Femur (tissue), 1 donor: ENCODE measurements around the gene GP1BA.
A peak's percentile ranks its signal among the peaks of the same experiment; 100 is the strongest.
"Not testable (repeated sequence)": the region's sequence is repeated elsewhere in the genome, so short reads cannot be mapped to it uniquely, and the experiment has no call there.

Experiments
- DNase-seq: peaks from one replicate; pipeline ENCODE4 v3.0.0-alpha.2; 2017

Gene GP1BA

DNA sequence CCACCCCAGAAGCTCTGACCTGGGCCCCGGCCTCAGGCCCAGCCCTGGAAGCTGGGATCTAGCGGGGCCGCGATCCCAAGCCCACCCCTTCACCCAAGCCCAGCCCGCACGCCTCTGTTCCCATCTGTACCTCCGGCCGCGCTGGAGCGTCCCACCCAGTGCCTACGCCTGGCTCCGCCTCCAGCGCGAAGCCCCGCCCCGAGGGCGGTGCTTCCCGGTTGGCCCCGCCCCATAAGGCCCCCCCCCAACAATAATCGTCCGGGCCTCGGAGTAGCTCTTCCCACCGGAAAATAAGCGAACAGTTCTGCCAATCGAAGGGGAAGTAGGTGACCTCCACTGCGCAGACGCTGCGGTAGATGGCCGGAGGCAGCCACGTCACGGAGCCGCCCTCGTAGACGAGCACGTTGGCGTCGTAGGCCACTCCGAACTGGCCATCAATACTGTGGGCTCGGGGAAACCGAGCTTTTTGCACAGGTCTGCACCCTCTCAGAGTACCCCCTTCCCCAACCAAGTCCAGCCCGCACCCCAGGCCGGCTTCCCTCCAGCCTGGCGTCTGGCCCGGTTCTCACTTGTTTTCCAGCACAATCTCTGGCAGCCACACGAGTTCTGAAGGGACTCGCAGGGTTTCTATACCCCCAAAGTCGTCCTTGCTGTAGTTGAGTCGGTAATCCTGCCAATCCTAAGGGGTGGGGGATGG lies 30.3 kb upstream of the GP1BA start:
- DNase-seq = peak; percentile 77

- no peak for DNase-seq
These were observed 29.5 kb upstream of the GP1BA start for GRCh38 chr17:4902540-4902939.

DNA sequence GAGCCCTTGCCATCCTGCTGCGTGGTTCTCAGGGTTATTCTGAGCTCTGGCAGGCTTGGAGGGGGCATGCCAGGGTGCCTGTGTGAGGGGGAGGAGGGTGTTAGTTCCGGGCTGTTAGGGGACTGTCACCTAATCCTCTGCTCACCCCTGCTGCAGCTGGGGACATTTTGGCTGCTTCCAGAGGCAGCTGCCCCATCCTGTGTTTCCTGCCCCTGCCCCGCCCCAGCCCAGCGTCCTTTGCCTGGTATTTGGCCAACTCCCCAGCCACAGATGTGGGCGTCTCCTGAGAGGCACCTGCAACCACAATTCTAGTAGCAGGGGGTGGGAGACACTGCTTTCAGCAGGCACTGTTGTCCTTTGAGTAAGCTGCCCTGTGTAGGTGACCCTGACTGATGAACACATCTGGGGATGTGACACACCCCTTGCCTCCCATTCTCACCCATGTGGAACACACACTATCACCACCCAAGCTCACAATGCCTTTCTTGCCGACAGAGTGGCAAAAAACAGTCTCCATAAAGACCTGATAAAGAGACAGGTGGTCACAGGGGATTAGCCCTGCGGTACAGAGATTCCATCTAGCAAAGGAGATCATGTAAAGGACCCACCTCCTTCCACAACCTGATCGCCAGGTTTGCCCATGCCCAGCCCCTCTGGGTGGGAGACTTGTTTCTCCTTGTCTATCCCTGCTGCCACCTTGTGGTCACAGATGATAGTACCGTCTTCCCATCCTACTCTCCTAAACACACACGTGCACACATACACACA lies 28.8 kb upstream of the GP1BA start, which contains the start of gene CHRNE:
Gene CHRNE, minus strand, starts transcription at position 48 of the 768 bp plus-strand sequence. Its CDS starts 35 bp downstream, at position 13.
- peak; percentile 81 for DNase-seq

GRCh38 chr17:4906642-4907041 lies 25.4 kb upstream of the GP1BA start:
- not testable (repeated sequence) for DNase-seq

DNA sequence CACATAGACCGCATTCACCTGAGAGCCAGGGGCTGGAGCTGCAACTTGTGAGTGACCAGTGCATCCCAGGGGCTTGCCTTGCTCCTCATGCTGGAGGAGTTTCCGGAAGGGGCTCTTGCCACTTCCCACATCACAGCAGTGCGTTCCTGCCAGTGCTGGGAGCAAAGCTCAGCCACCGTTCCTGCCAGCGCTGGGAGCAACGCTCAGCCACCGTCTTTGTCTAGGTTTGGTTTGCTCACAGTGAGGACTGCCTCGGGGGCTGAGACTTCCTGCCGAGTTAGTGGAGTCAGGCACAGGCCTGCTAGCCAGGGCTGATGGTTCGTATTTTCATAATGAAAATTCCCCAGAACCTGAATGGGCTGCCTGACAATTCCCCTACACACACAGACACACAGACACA lies 23.8 kb upstream of the GP1BA start:
- peak; percentile 51 for DNase-seq

- peak; percentile 95 for DNase-seq
These were observed 23.2 kb upstream of the GP1BA start for GRCh38 chr17:4908711-4909496.

DNA sequence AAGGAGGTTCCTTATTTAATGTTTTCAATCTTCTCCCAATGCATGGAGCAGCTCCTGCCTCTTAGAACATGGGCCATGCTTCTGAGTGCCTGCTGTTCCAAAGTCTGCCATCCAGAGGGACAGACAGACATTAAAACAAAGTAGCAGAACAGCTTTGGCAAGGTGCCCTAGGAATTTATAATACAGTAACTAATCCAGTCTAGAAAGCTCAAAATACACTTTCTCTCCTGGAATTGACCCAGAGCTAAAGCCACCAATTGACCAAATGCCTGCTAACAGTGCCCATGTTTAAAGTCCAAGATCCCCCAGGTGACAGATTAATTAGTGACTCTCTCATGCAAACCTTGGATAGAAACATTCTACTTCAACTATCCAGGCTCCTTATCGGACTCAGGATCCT lies 18.1 kb upstream of the GP1BA start:
- DNase-seq = no peak

GRCh38 chr17:4914551-4914950 lies 17.5 kb upstream of the GP1BA start:
- not testable (repeated sequence) for DNase-seq

- no peak for DNase-seq
These were observed 12.5 kb upstream of the GP1BA start for GRCh38 chr17:4919511-4920047.

DNA sequence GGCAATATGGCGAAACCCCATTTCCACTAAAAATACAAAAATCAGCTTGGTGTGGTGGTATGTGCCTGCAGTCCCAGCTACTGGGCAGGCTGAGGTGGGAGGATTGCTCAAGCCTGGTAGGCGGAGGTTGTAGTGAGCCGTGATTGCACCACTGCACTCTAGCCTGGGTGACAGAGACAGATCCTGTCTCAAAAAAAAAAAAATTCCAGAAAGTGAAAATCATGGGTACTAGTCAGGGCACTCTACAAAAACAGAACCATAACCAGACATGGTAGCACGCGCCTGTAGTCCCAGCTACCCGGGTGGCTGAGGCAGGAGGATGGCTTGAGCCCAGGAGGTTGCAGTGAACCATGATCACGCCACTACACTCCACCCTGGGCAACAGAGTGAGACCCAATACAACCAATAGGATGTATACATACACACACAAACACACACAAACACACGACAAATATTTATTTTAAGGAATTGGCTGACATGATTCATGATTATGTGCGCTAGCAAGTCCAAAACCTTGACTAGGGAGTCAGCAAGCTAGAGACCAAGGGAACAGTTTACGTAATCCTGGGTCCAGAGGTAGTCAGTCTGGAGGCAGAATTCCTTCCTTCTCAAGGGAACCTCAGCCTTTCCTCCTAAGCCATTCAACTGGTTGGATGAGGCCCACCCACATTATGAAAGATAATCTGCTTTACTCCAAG lies 11.6 kb upstream of the GP1BA start:
- DNase-seq = no peak

GRCh38 chr17:4921320-4921719 lies 10.8 kb upstream of the GP1BA start:
- DNase-seq = no peak

- not testable (repeated sequence) for DNase-seq
These were observed 5.3 kb upstream of the GP1BA start for GRCh38 chr17:4926577-4927335.

- no peak for DNase-seq
These were observed 3.2 kb upstream of the GP1BA start for GRCh38 chr17:4928881-4929280.

DNA sequence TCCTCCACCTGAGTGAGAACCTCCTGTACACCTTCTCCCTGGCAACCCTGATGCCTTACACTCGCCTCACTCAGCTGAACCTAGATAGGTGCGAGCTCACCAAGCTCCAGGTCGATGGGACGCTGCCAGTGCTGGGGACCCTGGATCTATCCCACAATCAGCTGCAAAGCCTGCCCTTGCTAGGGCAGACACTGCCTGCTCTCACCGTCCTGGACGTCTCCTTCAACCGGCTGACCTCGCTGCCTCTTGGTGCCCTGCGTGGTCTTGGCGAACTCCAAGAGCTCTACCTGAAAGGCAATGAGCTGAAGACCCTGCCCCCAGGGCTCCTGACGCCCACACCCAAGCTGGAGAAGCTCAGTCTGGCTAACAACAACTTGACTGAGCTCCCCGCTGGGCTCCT lies 679 bp downstream of the GP1BA start:
- DNase-seq = no peak

DNA sequence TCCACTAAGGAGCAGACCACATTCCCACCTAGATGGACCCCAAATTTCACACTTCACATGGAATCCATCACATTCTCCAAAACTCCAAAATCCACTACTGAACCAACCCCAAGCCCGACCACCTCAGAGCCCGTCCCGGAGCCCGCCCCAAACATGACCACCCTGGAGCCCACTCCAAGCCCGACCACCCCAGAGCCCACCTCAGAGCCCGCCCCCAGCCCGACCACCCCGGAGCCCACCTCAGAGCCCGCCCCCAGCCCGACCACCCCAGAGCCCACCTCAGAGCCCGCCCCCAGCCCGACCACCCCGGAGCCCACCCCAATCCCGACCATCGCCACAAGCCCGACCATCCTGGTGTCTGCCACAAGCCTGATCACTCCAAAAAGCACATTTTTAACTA lies 1.6 kb downstream of the GP1BA start:
- DNase-seq = no peak

GRCh38 chr17:4934173-4934979 lies 2.3 kb downstream of the GP1BA start:
- DNase-seq = peak; percentile 53

- no peak for DNase-seq
These were observed 3.6 kb downstream of the GP1BA start for GRCh38 chr17:4935650-4936049.

DNA sequence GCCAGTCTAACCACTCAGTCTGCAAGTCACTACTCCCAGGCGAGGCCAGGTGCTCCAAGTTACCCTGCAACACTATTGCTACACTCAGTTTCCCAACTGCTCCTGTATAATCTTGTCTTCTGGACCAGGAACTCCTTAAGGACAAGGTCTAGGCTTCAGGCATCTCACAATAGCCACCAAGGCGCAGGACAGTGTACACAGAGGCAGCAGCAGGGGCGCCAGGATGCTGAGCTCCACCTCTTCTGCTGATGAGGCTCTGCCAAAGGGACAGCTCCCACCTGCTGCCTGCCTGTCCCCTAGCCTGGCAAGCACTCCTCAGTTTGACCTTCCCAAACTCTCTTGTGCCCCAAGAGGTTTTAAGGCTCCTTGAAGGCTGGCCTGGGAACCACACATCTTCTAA lies 4.4 kb downstream of the GP1BA start:
- DNase-seq = no peak

- no peak for DNase-seq
These were observed 5.5 kb downstream of the GP1BA start for GRCh38 chr17:4937553-4937952.

DNA sequence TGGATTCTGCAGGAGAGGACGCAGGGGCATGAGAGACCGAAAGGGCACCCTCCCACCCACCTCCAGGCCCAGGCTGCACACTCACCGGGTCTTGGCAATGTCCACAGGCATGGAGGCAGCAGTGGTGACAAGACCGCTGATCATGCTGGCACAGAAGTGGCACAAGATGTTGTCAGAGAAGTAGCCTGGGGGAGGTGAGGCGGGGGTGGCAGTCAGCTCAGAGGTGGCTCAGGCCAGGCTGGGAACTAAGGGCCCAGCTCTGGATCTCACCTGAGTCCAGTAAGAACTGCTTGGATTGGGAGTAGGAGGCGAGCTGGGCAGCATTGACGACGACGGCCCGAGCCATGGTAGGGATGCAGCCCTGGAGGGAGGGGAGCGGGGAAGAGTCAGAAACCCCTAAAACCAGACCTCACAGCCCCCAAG lies 6.0 kb downstream of the GP1BA start:
- no peak for DNase-seq
